T-helper 22 cell (primary cell): ENCODE measurements around the gene PERCC1.

Source experiments
- DNase-seq: peaks from one replicate; pipeline ENCODE4 v3.0.0-alpha.2; 2020; ENCODE audit warnings: low read depth

Gene PERCC1

GRCh38 chr16:1412847-1413246 is 18.0 kb upstream of the PERCC1 start:
- DNase-seq: no peak

GRCh38 chr16:1413684-1414531 is 17.0 kb upstream of the PERCC1 start:
- DNase-seq: no peak

GRCh38 chr16:1414532-1415260 is 16.2 kb upstream of the PERCC1 start, which contains the start of gene UNKL:
Gene UNKL (minus strand): TSS chr16:1414704. CDS start chr16:1414691, 13 bp downstream.
- DNase-seq: peak; percentile 69

- no peak for DNase-seq
These were observed 14.3 kb upstream of the PERCC1 start for GRCh38 chr16:1416521-1416941.

- no peak for DNase-seq
These were observed 10.8 kb upstream of the PERCC1 start for GRCh38 chr16:1420111-1420539.

- DNase-seq: no peak
These were observed 8.8 kb upstream of the PERCC1 start for GRCh38 chr16:1422076-1422475.

GRCh38 chr16:1424028-1424427 is 6.8 kb upstream of the PERCC1 start:
- no peak for DNase-seq

GRCh38 chr16:1425616-1426370 is 5.1 kb upstream of the PERCC1 start:
- no peak for DNase-seq

GRCh38 chr16:1426734-1427471 is 4.0 kb upstream of the PERCC1 start:
- DNase-seq: no peak

GRCh38 chr16:1427473-1428461 is 3.1 kb upstream of the PERCC1 start:
- DNase-seq: no peak

- no peak for DNase-seq
These were observed 2.4 kb upstream of the PERCC1 start for GRCh38 chr16:1428511-1428910.

GRCh38 chr16:1429012-1429411 is 1.9 kb upstream of the PERCC1 start:
- no peak for DNase-seq

GRCh38 chr16:1429631-1430030 is 1.2 kb upstream of the PERCC1 start:
- no peak for DNase-seq

- DNase-seq: no peak
These were observed 592 bp upstream of the PERCC1 start for GRCh38 chr16:1430214-1430758.

GRCh38 chr16:1431497-1432270 is 806 bp downstream of the PERCC1 start:
- DNase-seq: no peak

GRCh38 chr16:1432388-1433262 is 1.7 kb downstream of the PERCC1 start:
- DNase-seq: no peak

- no peak for DNase-seq
These were observed 2.3 kb downstream of the PERCC1 start for GRCh38 chr16:1433263-1433560.

GRCh38 chr16:1433756-1434155 is 2.9 kb downstream of the PERCC1 start:
- DNase-seq: no peak
